DND-41 (cell line): ENCODE results near the gene WRNIP1.

Experiments used
- CTCF ChIP-seq: IDR thresholded peaks from 2 replicates; pipeline ENCODE4 v1.5.1; 2012; ENCODE audit warnings: borderline replicate concordance, low read length, moderate library complexity, mild to moderate bottlenecking; ENCODE audit not compliant: poor library complexity, severe bottlenecking; ENCODE audit errors: extremely low read depth
- EZH2 ChIP-seq: IDR thresholded peaks from 3 replicates; pipeline ENCODE4 v1.6.1; 2012; ENCODE audit warnings: borderline replicate concordance, low read depth, mild to moderate bottlenecking, moderate library complexity, low read length, inconsistent platforms; ENCODE audit not compliant: severe bottlenecking

GRCh38 chr6:2715737-2716136, 49.5 kb upstream of the WRNIP1 start:
- no peak for TF ChIP-seq EZH2
- no peak for TF ChIP-seq CTCF
